Skeletal muscle cell (primary cell): Measurements from ENCODE around the gene MEI1.
"Not testable (repeated sequence)": the region's sequence is repeated elsewhere in the genome, so short reads cannot be mapped to it uniquely, and the experiment has no call there.

Experiments
- DNase-seq: peaks from one replicate; pipeline ENCODE4 v3.0.0-alpha.2; 2010; ENCODE audit warnings: low read depth
- H3K4me3 ChIP-seq: 2 replicates; pipeline ENCODE4 v1.5.1; 2011; ENCODE audit warnings: low read depth, mild to moderate bottlenecking, control low read depth, low read length, moderate library complexity

Gene MEI1

GRCh38 chr22:41674846-41675340 is 24.4 kb upstream of the MEI1 start:
- no peak overlapping the region for H3K4me3 ChIP-seq
- DNase-seq: no peak

- no peak for DNase-seq
- H3K4me3 ChIP-seq: no peak overlapping the region
Measured at GRCh38 chr22:41676134-41676533, 23.2 kb upstream of the MEI1 start.

GRCh38 chr22:41681616-41682015 is 17.7 kb upstream of the MEI1 start:
- DNase-seq: no peak

GRCh38 chr22:41682033-41682807 is 17.1 kb upstream of the MEI1 start:
- DNase-seq: peak; percentile 47
- H3K4me3 ChIP-seq: peak overlapping the region; percentile 68

More at GRCh38 chr22:41681616-41682015, 17.7 kb upstream of the MEI1 start:
- H3K4me3 ChIP-seq: peak overlapping the region; percentile 68

- no peak for DNase-seq
- peak overlapping the region; percentile 68 for H3K4me3 ChIP-seq
Measured at GRCh38 chr22:41683052-41683451, 16.3 kb upstream of the MEI1 start.

GRCh38 chr22:41683616-41684015 is 15.7 kb upstream of the MEI1 start:
- no peak for DNase-seq
- no peak overlapping the region for H3K4me3 ChIP-seq

GRCh38 chr22:41684194-41684593 is 15.1 kb upstream of the MEI1 start:
- no peak overlapping the region for H3K4me3 ChIP-seq
- DNase-seq: no peak

- H3K4me3 ChIP-seq, DNase-seq: not testable (repeated sequence)
Measured at GRCh38 chr22:41686890-41687289, 12.4 kb upstream of the MEI1 start.

- DNase-seq: no peak
- H3K4me3 ChIP-seq: peak overlapping the region; percentile 69
Measured at GRCh38 chr22:41687901-41688364, 11.4 kb upstream of the MEI1 start.

- peak within 1 kb of the TSS; percentile 69 for H3K4me3 ChIP-seq
- DNase-seq: peak; percentile 69
Measured at GRCh38 chr22:41688365-41689211, 10.7 kb upstream of the MEI1 start, which contains the start of gene SNU13. SNU13 (minus strand) TSS chr22:41688867; CDS start chr22:41688796, 71 bp downstream.

GRCh38 chr22:41690476-41690875 is 8.8 kb upstream of the MEI1 start:
- DNase-seq: no peak
- H3K4me3 ChIP-seq: no peak overlapping the region

GRCh38 chr22:41695211-41695610 is 4.1 kb upstream of the MEI1 start:
- H3K4me3 ChIP-seq: no peak overlapping the region
- no peak for DNase-seq

GRCh38 chr22:41696703-41697102 is 2.6 kb upstream of the MEI1 start:
- no peak for DNase-seq
- no peak overlapping the region for H3K4me3 ChIP-seq

GRCh38 chr22:41697126-41697775 is 2.1 kb upstream of the MEI1 start:
- peak; percentile 41 for DNase-seq
- H3K4me3 ChIP-seq: peak overlapping the region; percentile 17

GRCh38 chr22:41700108-41700364 is 733 bp downstream of the MEI1 start:
- H3K4me3 ChIP-seq: no peak overlapping the region
- DNase-seq: no peak

GRCh38 chr22:41702763-41703162 is 3.5 kb downstream of the MEI1 start:
- DNase-seq: no peak
- H3K4me3 ChIP-seq: no peak overlapping the region

GRCh38 chr22:41709341-41709740 is 10.0 kb downstream of the MEI1 start:
- no peak overlapping the region for H3K4me3 ChIP-seq
- DNase-seq: no peak

- no peak for DNase-seq
- no peak overlapping the region for H3K4me3 ChIP-seq
Measured at GRCh38 chr22:41713004-41713403, 13.7 kb downstream of the MEI1 start.

GRCh38 chr22:41722496-41722895 is 23.2 kb downstream of the MEI1 start:
- no peak overlapping the region for H3K4me3 ChIP-seq
- DNase-seq: no peak

- H3K4me3 ChIP-seq: no peak overlapping the region
- no peak for DNase-seq
Measured at GRCh38 chr22:41725510-41726110, 26.3 kb downstream of the MEI1 start.
